Measurements from ENCODE around the gene NOD1. TPM values are rescaled to one million over a fixed set of nuclear protein-coding genes. Genes with fewer than 3 reads are reported as not detected.

NOD1 gene
- total and polyA plus RNA-seq, 8 donors: 1.9 to 9.9 (median 3.3) TPM

DNA sequence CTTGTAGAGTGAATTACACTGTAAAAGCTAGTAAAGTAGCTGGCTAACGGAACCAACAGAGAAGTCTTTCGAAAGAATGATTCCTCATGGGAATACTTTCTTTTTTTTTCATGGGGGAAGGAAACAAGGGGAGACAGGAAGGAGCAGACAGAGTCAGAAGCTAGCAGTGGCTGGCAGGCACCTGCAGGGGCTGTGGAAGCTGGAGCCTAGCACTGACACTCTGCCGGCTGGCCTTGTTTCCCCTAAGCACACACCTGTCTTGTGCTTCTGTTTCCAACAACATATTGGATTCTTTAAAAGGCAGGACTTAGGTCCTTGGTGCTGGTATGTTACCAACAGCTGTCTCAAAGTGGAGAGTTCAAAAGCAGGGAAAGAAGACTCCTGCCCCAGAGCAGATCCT is 24.7 kb downstream of the NOD1 start:
- Histone ChIP-seq H3K4me3 (no peak overlapping the region), H3K27ac (no peak overlapping the region), H3K27me3 (no peaks in the 10 kb centered on the region), H3K4me1 (peaks cover 0 to 5% (median 0%) of the 10 kb centered on the region in 3 donors), H3K9me3 (no peaks in the 10 kb centered on the region), H3K36me3 (no peaks in the 10 kb centered on the region)
- WGBS, 2 donors: 75 to 76% methylated on average over 3 of the region's 3 CpGs
- ATAC-seq (no peak), DNase-seq (no peak), FAIRE-seq (no peak)
- intact Hi-C loops (cut with DNase I): no loop called here
- TF ChIP-seq CTCF (IDR thresholded peaks at IDR 0.05): no peak

DNA sequence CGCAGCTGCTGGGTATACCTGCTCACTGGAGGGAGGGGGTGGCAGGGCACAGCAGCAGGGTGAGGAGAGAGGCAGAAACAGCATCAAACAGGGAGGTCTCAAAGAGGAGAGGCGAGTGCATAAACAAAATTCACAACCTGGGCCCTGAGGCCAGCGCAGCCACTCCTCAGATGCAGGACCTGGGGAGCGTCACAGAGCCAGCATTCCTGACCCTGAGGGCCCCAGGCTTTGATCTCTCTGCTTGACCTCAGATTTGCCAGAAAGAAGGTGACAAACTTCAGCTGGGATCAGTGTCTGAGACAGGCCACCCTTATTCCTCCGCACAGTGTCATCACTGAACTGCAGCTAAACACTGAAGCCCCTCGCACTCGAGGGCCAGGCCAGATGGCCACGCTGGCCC is 25.6 kb downstream of the NOD1 start:
- no peak for DNase-seq
- 96 to 99% methylated on average over 8 of the region's 8 CpGs for WGBS, 2 donors
- H3K27ac ChIP-seq: no peak overlapping the region
- no peak for FAIRE-seq
- H3K4me3 ChIP-seq: no peak overlapping the region
- no peaks in the 10 kb centered on the region for H3K36me3 ChIP-seq
- peaks cover 0 to 6% (median 0%) of the 10 kb centered on the region in 3 donors for H3K4me1 ChIP-seq
- H3K9me3 ChIP-seq: no peaks in the 10 kb centered on the region
- no peak for ATAC-seq
- intact Hi-C loops (cut with DNase I): no loop called here
- H3K27me3 ChIP-seq: no peaks in the 10 kb centered on the region
- TF ChIP-seq CTCF (IDR thresholded peaks at IDR 0.05): no peak

DNA sequence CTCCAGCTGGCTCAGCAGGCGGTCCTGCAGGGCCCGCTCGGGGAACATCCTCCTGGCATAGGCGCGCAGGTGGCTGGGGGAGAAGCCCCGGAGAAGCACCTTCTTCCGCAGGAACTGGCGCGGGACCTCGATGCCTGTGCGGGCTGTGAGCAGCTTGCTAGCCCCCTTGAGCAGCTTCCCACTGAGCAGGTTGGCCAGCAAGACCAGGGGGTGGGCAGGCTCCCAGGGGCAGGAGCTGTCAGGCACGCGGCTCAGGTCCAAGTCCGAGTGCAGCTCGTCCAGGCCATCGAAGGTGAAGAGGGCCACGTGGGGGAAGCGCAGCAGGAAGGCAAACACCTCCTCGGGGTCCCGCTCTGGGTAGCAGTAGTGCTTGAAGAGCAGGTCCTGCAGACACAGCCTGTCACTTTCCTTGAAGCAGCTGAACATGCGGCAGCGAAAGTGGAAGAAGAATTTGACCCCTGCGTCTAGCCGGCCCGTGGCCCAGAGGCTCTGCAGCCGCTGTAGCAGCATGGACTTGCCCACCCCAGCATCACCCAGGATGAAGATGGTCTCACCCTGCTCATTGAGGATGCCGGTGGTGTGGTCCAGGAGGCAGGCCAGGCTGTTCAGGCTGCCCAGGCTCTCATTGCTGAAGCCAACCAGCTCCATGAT is 26.2 kb downstream of the NOD1 start:
- DNase-seq: no peak
- intact Hi-C loops (cut with DNase I): no loop called here
- H3K36me3 ChIP-seq: no peaks in the 10 kb centered on the region
- WGBS, 2 donors: 93 to 95% methylated on average over 27 of the region's 27 CpGs
- FAIRE-seq: no peak
- peaks cover 0 to 6% (median 0%) of the 10 kb centered on the region in 3 donors for H3K4me1 ChIP-seq
- H3K27ac ChIP-seq: no peak overlapping the region
- no peaks in the 10 kb centered on the region for H3K27me3 ChIP-seq
- no peak overlapping the region for H3K4me3 ChIP-seq
- no peak for ATAC-seq
- H3K9me3 ChIP-seq: no peaks in the 10 kb centered on the region
- TF ChIP-seq CTCF (IDR thresholded peaks at IDR 0.05): no peak

- no peaks in the 10 kb centered on the region for H3K36me3 ChIP-seq
- intact Hi-C loops (cut with DNase I): no loop called here
- no peak overlapping the region for H3K4me3 ChIP-seq
- DNase-seq (no peak), FAIRE-seq (no peak), ATAC-seq (no peak)
- H3K9me3 ChIP-seq: no peaks in the 10 kb centered on the region
- 91 to 94% methylated on average over 29 of the region's 29 CpGs for WGBS, 2 donors
- H3K27ac ChIP-seq: no peak overlapping the region
- peaks cover 0 to 6% (median 0%) of the 10 kb centered on the region in 3 donors for H3K4me1 ChIP-seq
- no peaks in the 10 kb centered on the region for H3K27me3 ChIP-seq
- no peak for TF ChIP-seq CTCF (IDR thresholded peaks at IDR 0.05)
Observed at GRCh38 chr7:30451539-30452279, 26.9 kb downstream of the NOD1 start.

DNA sequence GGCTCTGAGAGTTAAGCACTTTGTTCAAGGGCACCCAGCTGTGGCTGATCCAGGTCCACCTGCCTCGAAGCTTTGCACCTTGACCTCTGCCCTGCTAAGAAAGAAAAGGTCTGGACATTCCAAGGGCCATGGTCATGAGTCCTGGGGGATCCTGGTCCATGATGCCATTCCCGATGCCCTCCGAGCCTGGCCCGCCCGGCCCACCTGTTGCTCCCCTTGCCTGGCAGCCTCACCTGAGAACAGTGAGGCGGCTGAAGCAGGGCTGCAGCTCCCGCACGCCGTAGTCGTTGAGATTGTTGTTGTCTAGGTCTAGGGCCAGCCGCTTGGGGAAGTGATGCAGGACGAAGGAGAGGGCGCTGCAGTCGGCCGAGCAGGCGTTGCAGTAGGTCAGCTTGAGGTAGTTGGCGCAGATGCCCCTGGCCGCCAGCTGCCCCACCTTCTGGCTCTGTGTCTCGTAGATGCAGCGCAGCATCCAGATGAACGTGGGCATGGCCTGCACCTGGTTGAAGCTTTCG is 27.5 kb downstream of the NOD1 start:
- no peak for FAIRE-seq
- 92% methylated on average over 22 of the region's 22 CpGs for WGBS, 2 donors
- Histone ChIP-seq H3K4me1 (peaks cover 0 to 6% (median 0%) of the 10 kb centered on the region in 3 donors), H3K27me3 (no peaks in the 10 kb centered on the region), H3K4me3 (no peak overlapping the region), H3K27ac (no peak overlapping the region), H3K36me3 (no peaks in the 10 kb centered on the region), H3K9me3 (no peaks in the 10 kb centered on the region)
- intact Hi-C loops (cut with DNase I): no loop called here
- ATAC-seq: no peak
- TF ChIP-seq CTCF (IDR thresholded peaks at IDR 0.05): no peak
- no peak for DNase-seq

All from pancreas (tissue), 10 donors.